HepG2 (cell line): ENCODE results near the gene HELT. TPM values are rescaled to one million over a fixed set of nuclear protein-coding genes. Genes with fewer than 3 reads are reported as not detected.

Experiments used
- CEBPG ChIP-seq: IDR thresholded peaks from 2 replicates; pipeline ENCODE4 v1.6.1; 2016
- EED ChIP-seq: sonication (generic); formaldehyde crosslinking; IDR thresholded peaks from 2 replicates; pipeline ENCODE4 v1.5.0; 2020; ENCODE audit warnings: mild to moderate bottlenecking, missing genetic modification reagents
- ELF3 ChIP-seq: IDR thresholded peaks from 2 replicates; pipeline ENCODE4 v1.6.1; 2016; ENCODE audit warnings: missing genetic modification reagents, missing compliant biosample characterization
- FOXA1 ChIP-seq, 2 experiments: fragments of 450-650 bp in 1 of 2; sonication (generic) in 1 of 2; formaldehyde crosslinking in 1 of 2; IDR thresholded peaks; 2 replicates each; pipeline versions ENCODE4 v1.4.0 to v1.6.1; 2016 to 2020; ENCODE audit warnings: missing genetic modification reagents in 1 of 2
- FOXA3 ChIP-seq: IDR thresholded peaks from 2 replicates; pipeline ENCODE4 v1.6.1; 2016; ENCODE audit warnings: missing genetic modification reagents, missing compliant biosample characterization
- FOXK1 ChIP-seq: sonication (generic); formaldehyde crosslinking; IDR thresholded peaks from 2 replicates; pipeline ENCODE4 v1.4.0; 2020; ENCODE audit warnings: low read depth, missing genetic modification reagents, borderline replicate concordance
- FOXO1 ChIP-seq: sonication (generic); formaldehyde crosslinking; IDR thresholded peaks from 2 replicates; pipeline ENCODE4 v1.4.0; 2020; ENCODE audit warnings: missing genetic modification reagents
- GABPB1 ChIP-seq: IDR thresholded peaks from 2 replicates; pipeline ENCODE4 v1.6.1; 2016; ENCODE audit warnings: mild to moderate bottlenecking, missing genetic modification reagents, moderate library complexity, missing compliant biosample characterization
- GZF1 ChIP-seq: sonication (generic); formaldehyde crosslinking; IDR thresholded peaks from 2 replicates; pipeline ENCODE4 v1.5.1; 2020; ENCODE audit warnings: mild to moderate bottlenecking, missing genetic modification reagents
- IRF2 ChIP-seq: IDR thresholded peaks from 2 replicates; pipeline ENCODE4 v1.6.1; 2018; ENCODE audit warnings: missing genetic modification reagents, missing compliant biosample characterization
- KDM1A ChIP-seq: IDR thresholded peaks from 2 replicates; pipeline ENCODE4 v1.6.1; 2016; ENCODE audit warnings: missing compliant biosample characterization
- KMT2B ChIP-seq: IDR thresholded peaks from 2 replicates; pipeline ENCODE4 v1.6.1; 2016; ENCODE audit warnings: missing genetic modification reagents, missing compliant biosample characterization
- LCORL ChIP-seq, 2 experiments: fragments of 450-650 bp in 1 of 2; sonication (generic) in 1 of 2; formaldehyde crosslinking in 1 of 2; IDR thresholded peaks; 2 replicates each; pipeline versions ENCODE4 v1.5.0 to v1.6.1; 2017 to 2020; ENCODE audit warnings: antibody characterized with exemption in 1 of 2, missing genetic modification reagents in 1 of 2
- MEIS2 ChIP-seq: sonication (generic); formaldehyde crosslinking; IDR thresholded peaks from 2 replicates; pipeline ENCODE4 v1.9.0; 2021; ENCODE audit warnings: mild to moderate bottlenecking, missing genetic modification reagents
- NCOR1 ChIP-seq: fragments of 200-600 bp; sonication (generic); IDR thresholded peaks from 2 replicates; pipeline ENCODE4 v1.7.0; 2017; ENCODE audit warnings: antibody characterized with exemption, low read length, borderline replicate concordance
- POGZ ChIP-seq: sonication (generic); formaldehyde crosslinking; IDR thresholded peaks from 2 replicates; pipeline ENCODE4 v1.4.0; 2020; ENCODE audit warnings: mild to moderate bottlenecking, missing genetic modification reagents
- SAP130 ChIP-seq: IDR thresholded peaks from 2 replicates; pipeline ENCODE4 v1.6.1; 2016; ENCODE audit warnings: low read depth
- SIX4 ChIP-seq: sonication (generic); formaldehyde crosslinking; IDR thresholded peaks from 2 replicates; pipeline ENCODE4 v1.4.0; 2020; ENCODE audit warnings: missing genetic modification reagents
- SOX5 ChIP-seq: IDR thresholded peaks from 2 replicates; pipeline ENCODE4 v1.6.1; 2016; ENCODE audit warnings: borderline replicate concordance
- THAP11 ChIP-seq: IDR thresholded peaks from 2 replicates; pipeline ENCODE4 v1.6.1; 2016; ENCODE audit warnings: missing biosample characterization, missing genetic modification reagents
- ZBTB7A ChIP-seq: sonication (generic); formaldehyde crosslinking; IDR thresholded peaks from 2 replicates; pipeline ENCODE4 v1.8.0; 2022; ENCODE audit warnings: mild to moderate bottlenecking, missing genetic modification reagents
- ZFP1 ChIP-seq: IDR thresholded peaks from 2 replicates; pipeline ENCODE4 v1.6.1; 2016
- ZNF614 ChIP-seq: IDR thresholded peaks from 2 replicates; pipeline ENCODE4 v1.6.1; 2018; ENCODE audit warnings: missing biosample characterization, missing genetic modification reagents, inconsistent platforms, borderline replicate concordance
- ZNF644 ChIP-seq: IDR thresholded peaks from 2 replicates; pipeline ENCODE4 v1.6.1; 2016; ENCODE audit warnings: low read depth
- ZNF768 ChIP-seq: sonication (generic); formaldehyde crosslinking; IDR thresholded peaks from 2 replicates; pipeline ENCODE4 v1.4.0; 2020; ENCODE audit warnings: missing genetic modification reagents
- polyA plus RNA-seq, 8 experiments: library from polyadenylated mRNA; depleted of rRNA in 3 of 8; stranded (reverse) in 7 of 8; unstranded in 1 of 8; fragments of >200 nt; fragmentation: Illumina TruSeq in 4 of 8; extraction: Trizol in 4 of 8; gene quantifications; 2 replicates each; pipeline versions ENCODE4 v1.2.1 to v1.2.3, GENCODE V29; 2011 to 2016; ENCODE audit warnings: low read depth in 4 of 8, missing spikeins in 1 of 8, mixed read lengths in 1 of 8; ENCODE audit not compliant: insufficient read depth in 1 of 8
- total RNA-seq, 5 experiments: library from RNA; depleted of rRNA; stranded (reverse); fragments of >200 nt; fragmentation: Illumina TruSeq; extraction: Trizol; gene quantifications; 2 replicates each; pipeline ENCODE4 v1.2.3, GENCODE V29; 2016; ENCODE audit warnings: low read depth in 1 of 5
- TF ChIP-seq, protein P1 (sequence below): sonication (generic); formaldehyde crosslinking; IDR thresholded peaks from 2 replicates; pipeline ENCODE4 v1.8.0; 2022; ENCODE audit warnings: mild to moderate bottlenecking, missing genetic modification reagents; ENCODE audit not compliant: insufficient replicate concordance
- TF ChIP-seq, protein P2 (sequence below): sonication (generic); formaldehyde crosslinking; IDR thresholded peaks from 2 replicates; pipeline ENCODE4 v1.9.0; 2022; ENCODE audit warnings: missing genetic modification reagents, mild to moderate bottlenecking, borderline replicate concordance
- TF ChIP-seq, protein P3 (sequence below): IDR thresholded peaks from 2 replicates; pipeline ENCODE4 v1.6.1; 2016
- TF ChIP-seq, protein P4 (sequence below): IDR thresholded peaks from 2 replicates; pipeline ENCODE4 v1.6.1; 2012; ENCODE audit warnings: inconsistent platforms

The HELT gene
- total and polyA plus RNA-seq, 2 of the 13 experiments (the other 11 are each of a cell fraction or from before 2014, with no cell fraction given), result not detected

- TF ChIP-seq, protein P1, sequence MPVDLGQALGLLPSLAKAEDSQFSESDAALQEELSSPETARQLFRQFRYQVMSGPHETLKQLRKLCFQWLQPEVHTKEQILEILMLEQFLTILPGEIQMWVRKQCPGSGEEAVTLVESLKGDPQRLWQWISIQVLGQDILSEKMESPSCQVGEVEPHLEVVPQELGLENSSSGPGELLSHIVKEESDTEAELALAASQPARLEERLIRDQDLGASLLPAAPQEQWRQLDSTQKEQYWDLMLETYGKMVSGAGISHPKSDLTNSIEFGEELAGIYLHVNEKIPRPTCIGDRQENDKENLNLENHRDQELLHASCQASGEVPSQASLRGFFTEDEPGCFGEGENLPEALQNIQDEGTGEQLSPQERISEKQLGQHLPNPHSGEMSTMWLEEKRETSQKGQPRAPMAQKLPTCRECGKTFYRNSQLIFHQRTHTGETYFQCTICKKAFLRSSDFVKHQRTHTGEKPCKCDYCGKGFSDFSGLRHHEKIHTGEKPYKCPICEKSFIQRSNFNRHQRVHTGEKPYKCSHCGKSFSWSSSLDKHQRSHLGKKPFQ (CRISPR knock-in tag), result no peak
- TF ChIP-seq KDM1A (CRISPR knock-in tag) (no peak), SIX4 (no peak), FOXK1 (CRISPR knock-in tag) (no peak), SAP130 (CRISPR knock-in tag) (peak; percentile 74), ZFP1 (CRISPR knock-in tag) (peak; percentile 46; the same call in 1 of the 2 replicates), SOX5 (CRISPR knock-in tag) (peak; percentile 53; the same call in 1 of the 2 replicates), ZNF768 (CRISPR knock-in tag) (peak; percentile 46; the same call in 1 of the 2 replicates), MEIS2 (CRISPR knock-in tag) (peak; percentile 68; the same call in 1 of the 2 replicates), GABPB1 (CRISPR knock-in tag) (peak; percentile 80), LCORL (IDR thresholded peaks at IDR 0.05) (no peak), LCORL (CRISPR knock-in tag; IDR thresholded peaks at IDR 0.05) (peak; percentile 88), THAP11 (CRISPR knock-in tag) (0 out of 2 replicates have a peak, but pooled peaks have one; percentile 29), FOXA3 (CRISPR knock-in tag) (peak; percentile 61; the same call in 1 of the 2 replicates), CEBPG (CRISPR knock-in tag) (peak; percentile 98), ZNF644 (CRISPR knock-in tag) (peak; percentile 50; the same call in 1 of the 2 replicates), KMT2B (CRISPR knock-in tag) (peak; percentile 42; the same call in 1 of the 2 replicates), ELF3 (peak; percentile 78; the same call in 1 of the 2 replicates), EED (no peak), NCOR1 (no peak), ZBTB7A (CRISPR knock-in tag) (no peak), POGZ (CRISPR knock-in tag) (0 out of 2 replicates have a peak, but pooled peaks have one; percentile 24), GZF1 (CRISPR knock-in tag) (no peak), FOXO1 (CRISPR knock-in tag) (peak; percentile 55; the same call in 1 of the 2 replicates), FOXA1 (IDR thresholded peaks at IDR 0.05) (no peak), FOXA1 (CRISPR knock-in tag; IDR thresholded peaks at IDR 0.05) (peak; percentile 28; the same call in 1 of the 2 replicates), ZNF614 (0 out of 2 replicates have a peak, but pooled peaks have one; percentile 54), IRF2 (CRISPR knock-in tag) (peak; percentile 65; the same call in 1 of the 2 replicates)
- TF ChIP-seq, protein P2, sequence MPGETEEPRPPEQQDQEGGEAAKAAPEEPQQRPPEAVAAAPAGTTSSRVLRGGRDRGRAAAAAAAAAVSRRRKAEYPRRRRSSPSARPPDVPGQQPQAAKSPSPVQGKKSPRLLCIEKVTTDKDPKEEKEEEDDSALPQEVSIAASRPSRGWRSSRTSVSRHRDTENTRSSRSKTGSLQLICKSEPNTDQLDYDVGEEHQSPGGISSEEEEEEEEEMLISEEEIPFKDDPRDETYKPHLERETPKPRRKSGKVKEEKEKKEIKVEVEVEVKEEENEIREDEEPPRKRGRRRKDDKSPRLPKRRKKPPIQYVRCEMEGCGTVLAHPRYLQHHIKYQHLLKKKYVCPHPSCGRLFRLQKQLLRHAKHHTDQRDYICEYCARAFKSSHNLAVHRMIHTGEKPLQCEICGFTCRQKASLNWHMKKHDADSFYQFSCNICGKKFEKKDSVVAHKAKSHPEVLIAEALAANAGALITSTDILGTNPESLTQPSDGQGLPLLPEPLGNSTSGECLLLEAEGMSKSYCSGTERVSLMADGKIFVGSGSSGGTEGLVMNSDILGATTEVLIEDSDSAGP (CRISPR knock-in tag), result 0 out of 2 replicates have a peak, but pooled peaks have one; percentile 23
- TF ChIP-seq, protein P3, sequence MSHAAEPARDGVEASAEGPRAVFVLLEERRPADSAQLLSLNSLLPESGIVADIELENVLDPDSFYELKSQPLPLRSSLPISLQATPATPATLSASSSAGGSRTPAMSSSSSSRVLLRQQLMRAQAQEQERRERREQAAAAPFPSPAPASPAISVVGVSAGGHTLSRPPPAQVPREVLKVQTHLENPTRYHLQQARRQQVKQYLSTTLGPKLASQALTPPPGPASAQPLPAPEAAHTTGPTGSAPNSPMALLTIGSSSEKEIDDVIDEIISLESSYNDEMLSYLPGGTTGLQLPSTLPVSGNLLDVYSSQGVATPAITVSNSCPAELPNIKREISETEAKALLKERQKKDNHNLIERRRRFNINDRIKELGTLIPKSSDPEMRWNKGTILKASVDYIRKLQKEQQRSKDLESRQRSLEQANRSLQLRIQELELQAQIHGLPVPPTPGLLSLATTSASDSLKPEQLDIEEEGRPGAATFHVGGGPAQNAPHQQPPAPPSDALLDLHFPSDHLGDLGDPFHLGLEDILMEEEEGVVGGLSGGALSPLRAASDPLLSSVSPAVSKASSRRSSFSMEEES (CRISPR knock-in tag), result 0 out of 2 replicates have a peak, but pooled peaks have one; percentile 40
- TF ChIP-seq, protein P4, sequence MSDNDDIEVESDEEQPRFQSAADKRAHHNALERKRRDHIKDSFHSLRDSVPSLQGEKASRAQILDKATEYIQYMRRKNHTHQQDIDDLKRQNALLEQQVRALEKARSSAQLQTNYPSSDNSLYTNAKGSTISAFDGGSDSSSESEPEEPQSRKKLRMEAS, result 0 out of 2 replicates have a peak, but pooled peaks have one; percentile 19
Measured at GRCh38 chr4:185002784-185003183, 15.5 kb upstream of the HELT start (continued).
